Suppressor macrophage (primary cell): Measurements from ENCODE around the gene GPS1.
A peak's percentile ranks its signal among the peaks of the same experiment; 100 is the strongest.

Source experiments
- DNase-seq, 4 experiments: peaks; one replicate each; pipeline ENCODE4 v3.0.0-alpha.2; 2020 to 2022

The GPS1 gene

GRCh38 chr17:82046903-82047302 is 4.8 kb upstream of the GPS1 start:
- no peak for DNase-seq

- no peak for DNase-seq
Measured at GRCh38 chr17:82047379-82047778, 4.3 kb upstream of the GPS1 start.

GRCh38 chr17:82047914-82048570 is 3.7 kb upstream of the GPS1 start:
- DNase-seq: no peak

- no peak for DNase-seq
Measured at GRCh38 chr17:82048571-82048971, 3.1 kb upstream of the GPS1 start.

- DNase-seq: no peak
Measured at GRCh38 chr17:82049106-82049505, 2.6 kb upstream of the GPS1 start.

GRCh38 chr17:82049521-82049971 is 2.2 kb upstream of the GPS1 start:
- no peak for DNase-seq

GRCh38 chr17:82050152-82050760 is 1.4 kb upstream of the GPS1 start:
- DNase-seq: no peak

GRCh38 chr17:82050761-82051641 is 697 bp upstream of the GPS1 start:
- DNase-seq: peak in 1 of 4 experiments; percentile 25

GRCh38 chr17:82052638-82053059 is 951 bp downstream of the GPS1 start:
- no peak for DNase-seq

- DNase-seq: no peak
Measured at GRCh38 chr17:82053130-82053529, 1.4 kb downstream of the GPS1 start.

GRCh38 chr17:82053556-82054263 is 2.0 kb downstream of the GPS1 start:
- no peak for DNase-seq

- no peak for DNase-seq
Measured at GRCh38 chr17:82054351-82055022, 2.8 kb downstream of the GPS1 start.

- no peak for DNase-seq
Measured at GRCh38 chr17:82055023-82055964, 3.6 kb downstream of the GPS1 start.

- DNase-seq: no peak
Measured at GRCh38 chr17:82055965-82056728, 4.4 kb downstream of the GPS1 start.

GRCh38 chr17:82056729-82057621 is 5.3 kb downstream of the GPS1 start:
- DNase-seq: no peak

- no peak for DNase-seq
Measured at GRCh38 chr17:82058230-82058854, 6.6 kb downstream of the GPS1 start.

GRCh38 chr17:82058855-82059249 is 7.2 kb downstream of the GPS1 start:
- no peak for DNase-seq

- DNase-seq: no peak
Measured at GRCh38 chr17:82059272-82060000, 7.7 kb downstream of the GPS1 start.
